ENCODE results near the gene DHRS12.

The DHRS12 gene

DNA sequence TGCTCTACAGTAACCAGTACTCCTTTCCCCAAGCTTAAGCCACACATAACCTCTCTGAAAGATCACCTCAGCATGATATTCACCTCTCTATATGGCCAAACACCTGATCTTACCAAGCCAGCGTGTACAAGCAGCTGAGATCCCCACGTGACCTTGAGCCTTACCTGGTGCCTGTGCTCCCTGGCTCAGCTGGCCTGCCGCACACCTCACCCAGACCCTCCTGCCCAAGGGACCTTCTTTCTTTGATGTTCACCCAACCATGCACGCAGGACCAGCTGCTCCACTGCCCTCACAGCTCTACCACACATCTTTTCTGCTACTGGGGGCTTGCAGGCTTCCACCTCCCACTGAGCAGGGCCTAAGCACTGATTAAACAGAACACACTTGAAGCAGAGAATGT, 9.0 kb downstream of the DHRS12 start:
- WGBS, 2 donors (ENCODE audit: extremely low coverage in 2 of 2, insufficient read length in 2 of 2, insufficient replicate concordance in 1 of 2): no CpG with 5 or more reads among the region's 4 CpGs
- no peak overlapping the region for H2BK120ac ChIP-seq (ENCODE audit: low read depth, low read length)
- no peaks in the 10 kb centered on the region for H3K27me3 ChIP-seq (ENCODE audit: control insufficient read depth in 3 of 3, insufficient read depth in 3 of 3, low read depth in 1 of 3, low read length in 3 of 3)

DNA sequence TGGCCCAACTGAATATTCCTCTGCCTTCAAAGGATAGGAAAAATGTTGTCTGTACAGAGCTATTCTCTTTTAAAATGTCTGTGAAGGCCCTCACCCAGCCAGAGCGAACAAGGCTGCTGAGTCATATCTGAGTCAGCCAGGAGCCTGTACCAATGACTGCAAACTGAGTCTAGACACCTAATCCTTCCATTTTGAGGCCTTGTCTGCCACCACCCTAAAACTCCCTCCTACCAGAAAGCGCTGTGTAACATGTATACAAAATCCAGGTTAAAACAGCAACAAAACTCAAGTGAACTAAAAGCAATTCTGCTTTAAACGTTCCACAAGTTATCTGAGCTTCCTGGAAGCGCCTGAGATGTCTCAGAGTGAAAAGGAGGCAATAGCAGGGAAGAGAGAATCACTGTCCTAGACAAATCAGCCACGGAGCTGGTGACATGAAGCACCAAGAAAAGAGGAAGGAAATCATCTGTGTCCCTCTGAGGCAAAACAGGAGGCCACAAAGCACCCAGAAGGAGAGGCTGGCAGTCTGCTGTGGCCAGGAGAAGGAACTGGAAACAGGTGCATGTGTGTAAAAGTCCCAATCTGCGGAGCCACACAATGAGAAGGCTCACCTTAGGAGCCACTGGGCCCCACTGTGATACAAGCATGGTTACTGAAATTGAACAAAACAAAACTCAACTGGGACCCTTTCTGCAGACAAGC, 10.2 kb downstream of the DHRS12 start:
- peaks cover 3 to 6% of the 10 kb centered on the region in 2 donors for H3K4me1 ChIP-seq (ENCODE audit: control insufficient read depth in 2 of 2, insufficient read depth in 1 of 2, low read depth in 1 of 2, low read length in 2 of 2)
- H2BK5ac ChIP-seq (ENCODE audit: low read length): no peak overlapping the region
- H4K91ac ChIP-seq (ENCODE audit: low read depth, low read length, poor library complexity): no peak overlapping the region
- no peaks in the 10 kb centered on the region for H3K27me3 ChIP-seq (ENCODE audit: control insufficient read depth in 3 of 3, insufficient read depth in 3 of 3, low read depth in 1 of 3, low read length in 3 of 3)
- no peak overlapping the region for H2BK12ac ChIP-seq (ENCODE audit: low read length)
- no peak for DNase-seq (ENCODE audit: low spot score)
- H3K14ac ChIP-seq (ENCODE audit: low read length): no peak overlapping the region
- no peak overlapping the region for H3K4ac ChIP-seq (ENCODE audit: low read length)
- H4K8ac ChIP-seq (ENCODE audit: low read depth, low read length): no peak overlapping the region
- H3K4me2 ChIP-seq (ENCODE audit: insufficient read depth, low read length, poor library complexity, severe bottlenecking): no peak overlapping the region
- no peak overlapping the region for H2BK120ac ChIP-seq (ENCODE audit: low read depth, low read length)
- peaks cover 0 to 1% of the 10 kb centered on the region in 2 donors for H3K36me3 ChIP-seq (replicated peaks in 1 of 2; ENCODE audit: control insufficient read depth in 2 of 2, insufficient read depth in 2 of 2, low read length in 2 of 2)
- no peak overlapping the region for H3K23ac ChIP-seq (ENCODE audit: low read depth, low read length, poor library complexity)
- no peaks in the 10 kb centered on the region for H3K9me3 ChIP-seq (replicated peaks in 1 of 2; ENCODE audit: control insufficient read depth in 2 of 2, insufficient read depth in 1 of 2, low read depth in 1 of 2, low read length in 2 of 2)
- no peaks in the 10 kb centered on the region for H3K79me1 ChIP-seq (ENCODE audit: low read depth, low read length)
- no peak overlapping the region for H2AK5ac ChIP-seq (ENCODE audit: low read depth, low read length)
- H2BK15ac ChIP-seq (ENCODE audit: low read length): no peak overlapping the region
- H2AFZ ChIP-seq (ENCODE audit: low read length): no peak overlapping the region
- H3K27ac ChIP-seq (replicated peaks; ENCODE audit: low read length): no peak overlapping the region
- no peak overlapping the region for H3K18ac ChIP-seq (ENCODE audit: low read length)
- no peak overlapping the region for H3K9ac ChIP-seq (ENCODE audit: low read depth, low read length, poor library complexity)
- no peak overlapping the region for H3K4me3 ChIP-seq (ENCODE audit: low read length in 2 of 2)
- no CpG with 5 or more reads among the region's 6 CpGs for WGBS, 2 donors (ENCODE audit: extremely low coverage in 2 of 2, insufficient read length in 2 of 2, insufficient replicate concordance in 1 of 2)

More for the DNA sequence above, 9.0 kb downstream of the DHRS12 start:
- H4K8ac ChIP-seq (ENCODE audit: low read depth, low read length): no peak overlapping the region
- no peak for DNase-seq (ENCODE audit: low spot score)
- H2BK12ac ChIP-seq (ENCODE audit: low read length): no peak overlapping the region
- no peak overlapping the region for H3K27ac ChIP-seq (replicated peaks; ENCODE audit: low read length)
- H3K14ac ChIP-seq (ENCODE audit: low read length): no peak overlapping the region
- no peak overlapping the region for H3K4me2 ChIP-seq (ENCODE audit: insufficient read depth, low read length, poor library complexity, severe bottlenecking)
- no peak overlapping the region for H2AFZ ChIP-seq (ENCODE audit: low read length)
- no peak overlapping the region for H2BK5ac ChIP-seq (ENCODE audit: low read length)
- H3K4me1 ChIP-seq (ENCODE audit: control insufficient read depth in 2 of 2, insufficient read depth in 1 of 2, low read depth in 1 of 2, low read length in 2 of 2): peaks cover 6 to 8% of the 10 kb centered on the region in 2 donors
- no peak overlapping the region for H2BK15ac ChIP-seq (ENCODE audit: low read length)
- H3K23ac ChIP-seq (ENCODE audit: low read depth, low read length, poor library complexity): no peak overlapping the region
- H3K4ac ChIP-seq (ENCODE audit: low read length): no peak overlapping the region
- no peak overlapping the region for H3K4me3 ChIP-seq (ENCODE audit: low read length in 2 of 2)
- H4K91ac ChIP-seq (ENCODE audit: low read depth, low read length, poor library complexity): no peak overlapping the region
- H3K79me1 ChIP-seq (ENCODE audit: low read depth, low read length): no peaks in the 10 kb centered on the region
- H3K9ac ChIP-seq (ENCODE audit: low read depth, low read length, poor library complexity): no peak overlapping the region
- H3K36me3 ChIP-seq (replicated peaks in 1 of 2; ENCODE audit: control insufficient read depth in 2 of 2, insufficient read depth in 2 of 2, low read length in 2 of 2): peaks cover 0 to 1% of the 10 kb centered on the region in 2 donors
- no peaks in the 10 kb centered on the region for H3K9me3 ChIP-seq (replicated peaks in 1 of 2; ENCODE audit: control insufficient read depth in 2 of 2, insufficient read depth in 1 of 2, low read depth in 1 of 2, low read length in 2 of 2)
- H2AK5ac ChIP-seq (ENCODE audit: low read depth, low read length): no peak overlapping the region
- no peak overlapping the region for H3K18ac ChIP-seq (ENCODE audit: low read length)

DNA sequence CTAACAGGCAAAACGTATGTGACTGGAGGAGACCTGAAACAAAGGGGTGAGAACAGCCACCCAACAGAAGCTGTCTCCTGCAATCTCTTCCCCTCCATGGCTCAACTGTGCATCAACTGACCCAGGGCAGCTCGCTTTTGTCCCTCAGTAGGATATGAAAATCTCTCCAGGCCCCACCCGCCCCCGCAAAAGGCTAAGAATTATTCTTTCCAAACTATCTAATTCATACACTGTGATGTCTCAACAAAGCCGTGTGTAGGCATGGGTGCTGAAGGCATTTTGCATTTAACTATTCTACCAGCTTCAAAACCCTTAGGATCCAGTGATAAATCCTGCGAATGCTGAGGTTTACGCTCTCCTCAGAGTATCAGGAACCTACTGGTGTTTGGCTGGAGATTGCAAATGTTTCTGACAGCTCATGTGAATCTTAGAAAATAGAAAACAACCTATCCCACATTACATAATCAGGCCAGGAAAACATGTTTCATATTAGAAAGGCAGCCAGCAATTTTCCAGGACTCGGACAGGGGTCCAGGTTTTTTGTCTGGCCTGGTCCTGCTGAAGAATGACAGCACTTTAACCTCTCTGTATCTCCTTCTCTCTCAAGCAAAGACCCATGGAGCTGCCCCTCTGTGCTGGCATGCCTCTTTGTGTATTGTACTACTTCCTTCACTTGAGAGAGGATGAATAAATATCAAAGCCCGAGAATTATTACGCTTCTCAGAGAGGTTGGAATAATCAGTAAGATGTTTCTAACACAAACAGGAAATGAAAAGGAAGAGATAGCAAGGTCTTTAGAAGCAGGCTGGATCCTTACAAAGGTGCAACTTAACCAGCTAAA, 17.3 kb downstream of the DHRS12 start:
- H2AFZ ChIP-seq (ENCODE audit: low read length): peak overlapping the region; percentile 60
- WGBS, 2 donors (ENCODE audit: extremely low coverage in 2 of 2, insufficient read length in 2 of 2, insufficient replicate concordance in 1 of 2): no CpG with 5 or more reads among the region's 10 CpGs
- DNase-seq (ENCODE audit: low spot score): no peak

DNA sequence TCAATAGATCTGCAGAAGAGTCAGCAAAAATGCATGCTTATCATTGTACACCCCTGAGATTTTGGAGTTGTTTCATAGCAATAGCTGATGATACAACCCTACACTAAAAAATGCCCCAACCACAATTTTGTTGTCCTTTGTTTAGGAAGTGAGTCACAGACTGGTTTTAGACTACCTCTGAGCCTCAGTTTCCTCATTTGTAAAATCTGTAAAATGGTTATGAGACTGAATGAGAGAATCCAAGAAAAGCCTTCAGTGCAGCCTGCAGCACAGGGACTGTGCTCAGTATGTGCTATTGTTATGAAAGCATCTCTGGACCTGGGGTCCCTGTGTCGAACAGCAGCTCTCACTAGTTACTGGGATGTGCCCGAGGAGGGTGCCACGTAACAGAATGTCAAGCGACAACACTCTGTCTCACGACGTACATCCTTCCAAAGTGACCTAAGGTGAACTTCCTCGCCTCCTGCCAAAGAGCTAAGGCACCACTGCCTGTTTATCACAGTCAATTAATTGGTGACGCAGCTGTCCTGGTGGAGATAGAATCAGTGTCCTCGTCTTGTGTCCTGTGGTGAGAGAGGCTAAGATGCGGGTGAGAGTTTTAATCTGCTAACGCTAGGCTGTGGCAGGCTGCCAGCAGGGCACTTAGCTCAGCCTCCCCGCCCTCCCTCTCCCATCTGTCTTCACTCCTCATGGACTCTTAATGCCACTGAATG, 18.1 kb downstream of the DHRS12 start:
- Histone ChIP-seq H2AFZ (ENCODE audit: low read length) (peak overlapping the region; percentile 60), H3K4me2 (ENCODE audit: insufficient read depth, low read length, poor library complexity, severe bottlenecking) (no peak overlapping the region), H3K4me3 (ENCODE audit: low read length in 2 of 2) (no peak overlapping the region), H3K14ac (ENCODE audit: low read length) (no peak overlapping the region), H3K27me3 (ENCODE audit: control insufficient read depth in 3 of 3, insufficient read depth in 3 of 3, low read depth in 1 of 3, low read length in 3 of 3) (no peaks in the 10 kb centered on the region), H3K23ac (ENCODE audit: low read depth, low read length, poor library complexity) (no peak overlapping the region), H4K91ac (ENCODE audit: low read depth, low read length, poor library complexity) (no peak overlapping the region), H4K8ac (ENCODE audit: low read depth, low read length) (no peak overlapping the region), H3K4ac (ENCODE audit: low read length) (no peak overlapping the region), H3K27ac (replicated peaks; ENCODE audit: low read length) (no peak overlapping the region), H2BK5ac (ENCODE audit: low read length) (no peak overlapping the region), H3K79me1 (ENCODE audit: low read depth, low read length) (no peaks in the 10 kb centered on the region), H3K18ac (ENCODE audit: low read length) (peak overlapping the region; percentile 17), H2BK12ac (ENCODE audit: low read length) (no peak overlapping the region), H2BK120ac (ENCODE audit: low read depth, low read length) (no peak overlapping the region), H3K9ac (ENCODE audit: low read depth, low read length, poor library complexity) (no peak overlapping the region), H3K36me3 (replicated peaks in 1 of 2; ENCODE audit: control insufficient read depth in 2 of 2, insufficient read depth in 2 of 2, low read length in 2 of 2) (no peaks in the 10 kb centered on the region), H3K9me3 (replicated peaks in 1 of 2; ENCODE audit: control insufficient read depth in 2 of 2, insufficient read depth in 1 of 2, low read depth in 1 of 2, low read length in 2 of 2) (no peaks in the 10 kb centered on the region), H2AK5ac (ENCODE audit: low read depth, low read length) (no peak overlapping the region), H3K4me1 (ENCODE audit: control insufficient read depth in 2 of 2, insufficient read depth in 1 of 2, low read depth in 1 of 2, low read length in 2 of 2) (peaks cover 6 to 8% of the 10 kb centered on the region in 2 donors), H2BK15ac (ENCODE audit: low read length) (no peak overlapping the region)
- DNase-seq (ENCODE audit: low spot score): no peak
- no CpG with 5 or more reads among the region's 12 CpGs for WGBS, 2 donors (ENCODE audit: extremely low coverage in 2 of 2, insufficient read length in 2 of 2, insufficient replicate concordance in 1 of 2)

More for the DNA sequence above, 17.3 kb downstream of the DHRS12 start:
- no peak overlapping the region for H2BK12ac ChIP-seq (ENCODE audit: low read length)
- no peaks in the 10 kb centered on the region for H3K36me3 ChIP-seq (replicated peaks in 1 of 2; ENCODE audit: control insufficient read depth in 2 of 2, insufficient read depth in 2 of 2, low read length in 2 of 2)
- no peak overlapping the region for H2BK5ac ChIP-seq (ENCODE audit: low read length)
- H4K91ac ChIP-seq (ENCODE audit: low read depth, low read length, poor library complexity): no peak overlapping the region
- H3K4me2 ChIP-seq (ENCODE audit: insufficient read depth, low read length, poor library complexity, severe bottlenecking): no peak overlapping the region
- no peaks in the 10 kb centered on the region for H3K27me3 ChIP-seq (ENCODE audit: control insufficient read depth in 3 of 3, insufficient read depth in 3 of 3, low read depth in 1 of 3, low read length in 3 of 3)
- no peak overlapping the region for H3K4me3 ChIP-seq (ENCODE audit: low read length in 2 of 2)
- H2BK120ac ChIP-seq (ENCODE audit: low read depth, low read length): no peak overlapping the region
- no peak overlapping the region for H3K9ac ChIP-seq (ENCODE audit: low read depth, low read length, poor library complexity)
- H3K4me1 ChIP-seq (ENCODE audit: control insufficient read depth in 2 of 2, insufficient read depth in 1 of 2, low read depth in 1 of 2, low read length in 2 of 2): peaks cover 6 to 8% of the 10 kb centered on the region in 2 donors
- H3K18ac ChIP-seq (ENCODE audit: low read length): no peak overlapping the region
- H2AK5ac ChIP-seq (ENCODE audit: low read depth, low read length): no peak overlapping the region
- no peak overlapping the region for H4K8ac ChIP-seq (ENCODE audit: low read depth, low read length)
- no peak overlapping the region for H3K14ac ChIP-seq (ENCODE audit: low read length)
- no peak overlapping the region for H3K4ac ChIP-seq (ENCODE audit: low read length)
- H2BK15ac ChIP-seq (ENCODE audit: low read length): no peak overlapping the region
- H3K9me3 ChIP-seq (replicated peaks in 1 of 2; ENCODE audit: control insufficient read depth in 2 of 2, insufficient read depth in 1 of 2, low read depth in 1 of 2, low read length in 2 of 2): no peaks in the 10 kb centered on the region
- H3K79me1 ChIP-seq (ENCODE audit: low read depth, low read length): no peaks in the 10 kb centered on the region
- no peak overlapping the region for H3K27ac ChIP-seq (replicated peaks; ENCODE audit: low read length)
- H3K23ac ChIP-seq (ENCODE audit: low read depth, low read length, poor library complexity): no peak overlapping the region

Measured in neuronal stem cell (in vitro differentiated cells).